Astrocyte (in vitro differentiated cells and primary cell): ENCODE data around the gene MYO3B. TPM values are rescaled to one million over a fixed set of nuclear protein-coding genes. Genes with fewer than 3 reads are reported as not detected.

Experiments
- DNase-seq: peaks from one replicate; pipeline ENCODE4 v3.0.0-alpha.2; 2010; ENCODE audit warnings: low read depth
- FAIRE-seq: peaks from 2 replicates; lab custom pipeline; 2011; peaks lifted over from hg19 to GRCh38; lab: Jason Lieb, UNC
- H2AFZ ChIP-seq: 2 replicates; pipeline ENCODE4 v1.6.0; 2012; ENCODE audit warnings: low read depth, low read length, inconsistent platforms
- H3K27ac ChIP-seq: 2 replicates; pipeline ENCODE4 v1.5.1; 2011; ENCODE audit warnings: low read depth, low read length, inconsistent platforms
- H3K27me3 ChIP-seq: 2 replicates; pipeline ENCODE4 v1.6.0; 2011; ENCODE audit warnings: low read length, inconsistent platforms; ENCODE audit not compliant: insufficient read depth
- H3K36me3 ChIP-seq: 2 replicates; pipeline ENCODE4 v1.5.1; 2011; ENCODE audit warnings: low read length, inconsistent platforms; ENCODE audit not compliant: insufficient read depth
- H3K4me1 ChIP-seq: 2 replicates; pipeline ENCODE4 v1.5.1; 2011; ENCODE audit warnings: low read length, inconsistent platforms; ENCODE audit not compliant: insufficient read depth
- H3K4me2 ChIP-seq: 2 replicates; pipeline ENCODE4 v1.6.0; 2012; ENCODE audit warnings: low read length, inconsistent platforms
- H3K4me3 ChIP-seq: 2 replicates; pipeline ENCODE4 v1.5.1; 2011; ENCODE audit warnings: low read depth, mild to moderate bottlenecking, low read length, inconsistent platforms; ENCODE audit not compliant: insufficient read depth
- H3K79me2 ChIP-seq: 2 replicates; pipeline ENCODE4 v1.6.0; 2012; ENCODE audit warnings: mild to moderate bottlenecking, low read length, inconsistent platforms; ENCODE audit not compliant: insufficient read depth
- H3K9ac ChIP-seq: 2 replicates; pipeline ENCODE4 v1.6.0; 2012; ENCODE audit warnings: mild to moderate bottlenecking, low read length, inconsistent platforms
- H3K9me3 ChIP-seq: 2 replicates; pipeline ENCODE4 v1.5.1; 2012; ENCODE audit warnings: low read depth, mild to moderate bottlenecking, low read length, inconsistent platforms; ENCODE audit not compliant: insufficient read depth
- H4K20me1 ChIP-seq: 2 replicates; pipeline ENCODE4 v1.6.0; 2012; ENCODE audit warnings: low read length, inconsistent platforms; ENCODE audit not compliant: insufficient read depth
- H3K27ac Mint-ChIP-seq: one replicate; pipeline ENCODE4 v1.8.0; 2021; ENCODE audit warnings: mild to moderate bottlenecking, mixed read lengths; ENCODE audit not compliant: unreplicated experiment
- H3K27me3 Mint-ChIP-seq: one replicate; pipeline ENCODE4 v1.8.0; 2021; ENCODE audit warnings: low read depth, mixed read lengths; ENCODE audit not compliant: unreplicated experiment
- H3K36me3 Mint-ChIP-seq: one replicate; pipeline ENCODE4 v1.8.0; 2021; ENCODE audit warnings: low read depth, mixed read lengths; ENCODE audit not compliant: unreplicated experiment
- H3K4me1 Mint-ChIP-seq: one replicate; pipeline ENCODE4 v1.8.0; 2021; ENCODE audit warnings: low read depth, mixed read lengths; ENCODE audit not compliant: unreplicated experiment
- H3K4me3 Mint-ChIP-seq: one replicate; pipeline ENCODE4 v1.8.0; 2021; ENCODE audit warnings: mild to moderate bottlenecking, moderate library complexity, mixed read lengths; ENCODE audit not compliant: unreplicated experiment
- H3K9me3 Mint-ChIP-seq: one replicate; pipeline ENCODE4 v1.8.0; 2021; ENCODE audit warnings: mild to moderate bottlenecking, mixed read lengths; ENCODE audit not compliant: unreplicated experiment
- CTCF ChIP-seq: IDR thresholded peaks from 2 replicates; pipeline ENCODE4 v1.5.1; 2011; ENCODE audit warnings: low read depth, mild to moderate bottlenecking, inconsistent platforms, low read length, moderate library complexity; ENCODE audit not compliant: insufficient read depth
- EZH2 ChIP-seq: IDR thresholded peaks from 2 replicates; pipeline ENCODE4 v1.6.1; 2012; ENCODE audit warnings: mild to moderate bottlenecking, low read length, inconsistent platforms; ENCODE audit not compliant: insufficient read depth
- total RNA-seq: library from RNA; stranded (reverse); gene quantifications from 2 replicates; pipeline ENCODE4 v1.2.1, GENCODE V29; 2021

The MYO3B gene
- total RNA-seq, 1 donor from 2014 or later, result not detected

- TF ChIP-seq CTCF (no peak), EZH2 (no peak)
- no peak overlapping the region for H3K4me3 Mint-ChIP-seq
- peaks cover 2% of the 10 kb centered on the region for H3K9me3 Mint-ChIP-seq
- Histone ChIP-seq H3K36me3 (no peaks in the 10 kb centered on the region), H3K9me3 (no peaks in the 10 kb centered on the region), H3K4me1 (peaks cover 9% of the 10 kb centered on the region), H2AFZ (no peak overlapping the region), H3K9ac (no peak overlapping the region), H3K27ac (no peak overlapping the region), H3K79me2 (no peaks in the 10 kb centered on the region), H3K4me3 (no peak overlapping the region), H3K4me2 (no peak overlapping the region), H4K20me1 (no peaks in the 10 kb centered on the region), H3K27me3 (peaks cover 4% of the 10 kb centered on the region)
- peaks cover 11% of the 10 kb centered on the region for H3K4me1 Mint-ChIP-seq
- no peak overlapping the region for H3K27ac Mint-ChIP-seq
- FAIRE-seq, result no peak
- DNase-seq, result no peak
- peaks cover 4% of the 10 kb centered on the region for H3K27me3 Mint-ChIP-seq
- H3K36me3 Mint-ChIP-seq, result no peaks in the 10 kb centered on the region
These were observed 353.9 kb downstream of the MYO3B start for GRCh38 chr2:170531876-170532275.

DNA sequence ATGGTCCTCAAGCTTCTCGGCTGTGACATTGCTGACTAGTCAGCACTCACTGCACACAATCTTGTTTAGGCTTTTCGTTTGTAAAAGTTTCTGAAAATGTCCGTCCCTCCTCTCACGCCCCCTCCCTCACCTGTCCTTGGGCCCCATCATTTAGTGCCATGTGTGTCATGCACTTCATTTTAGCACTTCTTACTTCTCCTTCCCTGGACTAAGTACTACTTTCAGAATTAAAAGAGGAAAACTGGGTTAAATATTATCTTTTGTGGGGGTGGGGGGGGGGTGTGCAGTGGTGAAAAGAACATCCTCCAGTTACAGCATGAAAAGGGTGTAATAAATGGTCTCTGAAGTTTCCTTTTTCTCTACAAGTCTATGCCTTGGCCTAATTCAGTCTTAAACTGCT, 355.2 kb downstream of the MYO3B start:
- peaks cover 9% of the 10 kb centered on the region for H3K4me1 ChIP-seq
- H3K9ac ChIP-seq, result no peak overlapping the region
- H3K9me3 ChIP-seq, result no peaks in the 10 kb centered on the region
- TF ChIP-seq CTCF (no peak), EZH2 (no peak)
- Mint-ChIP-seq H3K27ac (no peak overlapping the region), H3K27me3 (peaks cover 5% of the 10 kb centered on the region), H3K36me3 (no peaks in the 10 kb centered on the region), H3K4me1 (peaks cover 9% of the 10 kb centered on the region), H3K9me3 (no peaks in the 10 kb centered on the region), H3K4me3 (no peak overlapping the region)
- no peaks in the 10 kb centered on the region for H4K20me1 ChIP-seq
- no peaks in the 10 kb centered on the region for H3K79me2 ChIP-seq
- no peak for FAIRE-seq
- H3K36me3 ChIP-seq, result no peaks in the 10 kb centered on the region
- H3K4me3 ChIP-seq, result no peak overlapping the region
- no peak overlapping the region for H2AFZ ChIP-seq
- no peak for DNase-seq
- no peak overlapping the region for H3K27ac ChIP-seq
- H3K27me3 ChIP-seq, result peaks cover 4% of the 10 kb centered on the region
- H3K4me2 ChIP-seq, result no peak overlapping the region

GRCh38 chr2:170535552-170535951, 357.6 kb downstream of the MYO3B start:
- no peak overlapping the region for H3K4me3 ChIP-seq
- peaks cover 6% of the 10 kb centered on the region for H3K27me3 ChIP-seq
- H2AFZ ChIP-seq, result no peak overlapping the region
- H3K79me2 ChIP-seq, result no peaks in the 10 kb centered on the region
- no peaks in the 10 kb centered on the region for H3K36me3 ChIP-seq
- no peak for TF ChIP-seq CTCF
- no peak for TF ChIP-seq EZH2
- no peaks in the 10 kb centered on the region for H4K20me1 ChIP-seq
- no peak overlapping the region for H3K9ac ChIP-seq
- Mint-ChIP-seq H3K36me3 (no peaks in the 10 kb centered on the region), H3K4me1 (peaks cover 5% of the 10 kb centered on the region), H3K27ac (no peak overlapping the region), H3K9me3 (no peaks in the 10 kb centered on the region), H3K27me3 (peaks cover 7% of the 10 kb centered on the region), H3K4me3 (no peak overlapping the region)
- H3K27ac ChIP-seq, result no peak overlapping the region
- peaks cover 4% of the 10 kb centered on the region for H3K4me1 ChIP-seq
- FAIRE-seq (no peak), DNase-seq (no peak)
- H3K9me3 ChIP-seq, result no peaks in the 10 kb centered on the region
- no peak overlapping the region for H3K4me2 ChIP-seq
